GM23338 (cell line): ENCODE measurements around the gene OR6V1. TPM values are rescaled to one million over a fixed set of nuclear protein-coding genes. Genes with fewer than 3 reads are reported as not detected.

Experiments
- ATAC-seq: fragments of 200-7000 bp; cut with Tn5 transposase; 3 replicates; pipeline ENCODE4 v1.9.1; 2020
- DNase-seq: peaks from one replicate; pipeline ENCODE4 v3.0.0-alpha.2; 2015; ENCODE audit warnings: low spot score
- H2AFZ ChIP-seq: fragments of 200-600 bp; sonication (generic); 2 replicates; pipeline ENCODE4 v1.8.0; 2016; ENCODE audit warnings: antibody characterized with exemption, mild to moderate bottlenecking, moderate library complexity
- H3F3A ChIP-seq: fragments of 200-600 bp; sonication (generic); replicated peaks from 2 replicates; pipeline ENCODE4 v1.8.0; 2017; ENCODE audit warnings: antibody characterized with exemption, mixed run types, low read depth
- H3K27ac ChIP-seq: fragments of 200-600 bp; sonication (generic); 2 replicates; pipeline ENCODE4 v1.6.1; 2016; ENCODE audit warnings: low read depth
- H3K27me3 ChIP-seq: fragments of 200-600 bp; sonication (generic); 2 replicates; pipeline ENCODE4 v1.8.0; 2016; ENCODE audit warnings: mild to moderate bottlenecking, mixed run types, moderate library complexity; ENCODE audit not compliant: insufficient read depth
- H3K36me3 ChIP-seq: fragments of 200-600 bp; sonication (generic); 2 replicates; pipeline ENCODE4 v1.8.0; 2016; ENCODE audit warnings: mild to moderate bottlenecking; ENCODE audit not compliant: insufficient read depth
- H3K4me1 ChIP-seq: fragments of 200-600 bp; sonication (generic); 2 replicates; pipeline ENCODE4 v1.8.0; 2016; ENCODE audit warnings: mild to moderate bottlenecking, moderate library complexity; ENCODE audit not compliant: insufficient read depth
- H3K4me2 ChIP-seq: fragments of 200-600 bp; sonication (generic); 2 replicates; pipeline ENCODE4 v1.7.1; 2017; ENCODE audit warnings: mixed run types
- H3K4me3 ChIP-seq: fragments of 200-600 bp; sonication (generic); 2 replicates; pipeline ENCODE4 v1.6.1; 2016; ENCODE audit warnings: mixed run types
- H3K79me2 ChIP-seq: fragments of 200-600 bp; sonication (generic); replicated peaks from 2 replicates; pipeline ENCODE4 v1.8.0; 2017; ENCODE audit warnings: mild to moderate bottlenecking; ENCODE audit not compliant: insufficient read depth
- H3K9me2 ChIP-seq: fragments of 200-600 bp; sonication (generic); 2 replicates; pipeline ENCODE4 v1.8.0; 2017; ENCODE audit not compliant: insufficient read depth
- H4K20me1 ChIP-seq: fragments of 200-600 bp; sonication (generic); replicated peaks from 2 replicates; pipeline ENCODE4 v1.8.0; 2017; ENCODE audit warnings: mild to moderate bottlenecking; ENCODE audit not compliant: insufficient read depth
- H3K27ac Mint-ChIP-seq: 2 replicates; pipeline ENCODE4 v1.8.0; 2020; ENCODE audit warnings: inconsistent platforms, mild to moderate bottlenecking, moderate library complexity, mixed read lengths
- H3K27me3 Mint-ChIP-seq: 3 replicates; pipeline ENCODE4 v1.8.0; 2022; ENCODE audit warnings: low read depth, mild to moderate bottlenecking, moderate library complexity, mixed read lengths, inconsistent platforms; ENCODE audit not compliant: insufficient read depth, poor library complexity
- H3K36me3 Mint-ChIP-seq: 3 replicates; pipeline ENCODE4 v1.8.0; 2021; ENCODE audit warnings: low read depth, mild to moderate bottlenecking, inconsistent platforms, moderate library complexity, mixed read lengths
- H3K4me1 Mint-ChIP-seq: 3 replicates; pipeline ENCODE4 v1.8.0; 2020; ENCODE audit warnings: mild to moderate bottlenecking, inconsistent platforms, mixed read lengths
- H3K4me3 Mint-ChIP-seq: 3 replicates; pipeline ENCODE4 v1.8.0; 2021; ENCODE audit warnings: moderate library complexity, mild to moderate bottlenecking, inconsistent platforms, mixed read lengths
- H3K9me3 Mint-ChIP-seq: 3 replicates; pipeline ENCODE4 v1.8.0; 2020; ENCODE audit warnings: moderate library complexity, mild to moderate bottlenecking, inconsistent platforms, mixed read lengths
- EZH2 ChIP-seq: fragments of 200-600 bp; sonication (generic); IDR thresholded peaks from one replicate; pipeline ENCODE4 v1.8.0; 2017; ENCODE audit warnings: antibody characterized with exemption, mild to moderate bottlenecking, low read depth; ENCODE audit not compliant: unreplicated experiment
- JUNB ChIP-seq: IDR thresholded peaks from one replicate; pipeline ENCODE4 v1.6.1; 2016; ENCODE audit warnings: antibody characterized with exemption; ENCODE audit not compliant: unreplicated experiment
- POLR2AphosphoS5 ChIP-seq: IDR thresholded peaks from 2 replicates; pipeline ENCODE4 v1.6.1; 2016; ENCODE audit warnings: antibody characterized with exemption, low read depth
- ZNF114 ChIP-seq: fragments of 250-450 bp; sonication (Bioruptor Pico); IDR thresholded peaks from 2 replicates; pipeline ENCODE4 v1.5.0; 2020; ENCODE audit warnings: mild to moderate bottlenecking, moderate library complexity
- polyA plus RNA-seq: library from polyadenylated mRNA; unstranded; fragments of >200 nt; fragmentation: Nextera tagmentation; extraction: Ambion mirVana; gene quantifications from 2 replicates; pipeline ENCODE4 v1.2.1, GENCODE V29; 2016
- total RNA-seq: library from RNA; depleted of rRNA; stranded (reverse); fragments of >200 nt; shearing (Covaris generic); gene quantifications from 2 replicates; pipeline ENCODE4 v1.2.3, GENCODE V29; 2014
- TF ChIP-seq, protein P1 (sequence below): fragments of 250-450 bp; sonication (Bioruptor Pico); IDR thresholded peaks from 2 replicates; pipeline ENCODE4 v1.5.0; 2020; ENCODE audit warnings: mild to moderate bottlenecking, moderate library complexity
- TF ChIP-seq, protein P2 (sequence below): IDR thresholded peaks from 2 replicates; pipeline ENCODE4 v1.6.1; 2016; ENCODE audit warnings: antibody characterized with exemption
- TF ChIP-seq, protein P3 (sequence below): IDR thresholded peaks from one replicate; pipeline ENCODE4 v1.6.1; 2018; ENCODE audit warnings: antibody characterized with exemption; ENCODE audit not compliant: unreplicated experiment

Gene OR6V1
- total and polyA plus RNA-seq, 2 experiments from 2014 or later = not detected

DNA sequence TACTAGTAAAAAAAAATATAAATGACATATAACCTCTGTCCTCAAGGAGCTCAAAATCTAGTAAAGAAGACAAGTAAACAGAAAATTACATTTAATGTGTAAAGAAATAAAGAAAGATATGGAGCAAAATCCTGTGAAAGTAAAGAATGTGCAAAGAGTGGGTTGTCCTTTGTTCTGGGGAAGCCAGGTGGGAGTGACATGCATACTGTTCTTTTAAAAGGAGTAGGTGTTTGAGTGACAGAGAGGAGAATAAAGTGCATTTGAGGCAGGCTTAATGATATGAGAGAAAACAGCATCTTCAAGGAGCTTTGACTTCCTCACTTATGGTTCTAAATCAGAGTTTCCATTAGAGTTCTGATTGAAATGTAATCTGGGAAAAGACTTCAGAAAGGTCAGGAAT lies 22.0 kb downstream of the OR6V1 start (continued):
- TF ChIP-seq, protein P1, sequence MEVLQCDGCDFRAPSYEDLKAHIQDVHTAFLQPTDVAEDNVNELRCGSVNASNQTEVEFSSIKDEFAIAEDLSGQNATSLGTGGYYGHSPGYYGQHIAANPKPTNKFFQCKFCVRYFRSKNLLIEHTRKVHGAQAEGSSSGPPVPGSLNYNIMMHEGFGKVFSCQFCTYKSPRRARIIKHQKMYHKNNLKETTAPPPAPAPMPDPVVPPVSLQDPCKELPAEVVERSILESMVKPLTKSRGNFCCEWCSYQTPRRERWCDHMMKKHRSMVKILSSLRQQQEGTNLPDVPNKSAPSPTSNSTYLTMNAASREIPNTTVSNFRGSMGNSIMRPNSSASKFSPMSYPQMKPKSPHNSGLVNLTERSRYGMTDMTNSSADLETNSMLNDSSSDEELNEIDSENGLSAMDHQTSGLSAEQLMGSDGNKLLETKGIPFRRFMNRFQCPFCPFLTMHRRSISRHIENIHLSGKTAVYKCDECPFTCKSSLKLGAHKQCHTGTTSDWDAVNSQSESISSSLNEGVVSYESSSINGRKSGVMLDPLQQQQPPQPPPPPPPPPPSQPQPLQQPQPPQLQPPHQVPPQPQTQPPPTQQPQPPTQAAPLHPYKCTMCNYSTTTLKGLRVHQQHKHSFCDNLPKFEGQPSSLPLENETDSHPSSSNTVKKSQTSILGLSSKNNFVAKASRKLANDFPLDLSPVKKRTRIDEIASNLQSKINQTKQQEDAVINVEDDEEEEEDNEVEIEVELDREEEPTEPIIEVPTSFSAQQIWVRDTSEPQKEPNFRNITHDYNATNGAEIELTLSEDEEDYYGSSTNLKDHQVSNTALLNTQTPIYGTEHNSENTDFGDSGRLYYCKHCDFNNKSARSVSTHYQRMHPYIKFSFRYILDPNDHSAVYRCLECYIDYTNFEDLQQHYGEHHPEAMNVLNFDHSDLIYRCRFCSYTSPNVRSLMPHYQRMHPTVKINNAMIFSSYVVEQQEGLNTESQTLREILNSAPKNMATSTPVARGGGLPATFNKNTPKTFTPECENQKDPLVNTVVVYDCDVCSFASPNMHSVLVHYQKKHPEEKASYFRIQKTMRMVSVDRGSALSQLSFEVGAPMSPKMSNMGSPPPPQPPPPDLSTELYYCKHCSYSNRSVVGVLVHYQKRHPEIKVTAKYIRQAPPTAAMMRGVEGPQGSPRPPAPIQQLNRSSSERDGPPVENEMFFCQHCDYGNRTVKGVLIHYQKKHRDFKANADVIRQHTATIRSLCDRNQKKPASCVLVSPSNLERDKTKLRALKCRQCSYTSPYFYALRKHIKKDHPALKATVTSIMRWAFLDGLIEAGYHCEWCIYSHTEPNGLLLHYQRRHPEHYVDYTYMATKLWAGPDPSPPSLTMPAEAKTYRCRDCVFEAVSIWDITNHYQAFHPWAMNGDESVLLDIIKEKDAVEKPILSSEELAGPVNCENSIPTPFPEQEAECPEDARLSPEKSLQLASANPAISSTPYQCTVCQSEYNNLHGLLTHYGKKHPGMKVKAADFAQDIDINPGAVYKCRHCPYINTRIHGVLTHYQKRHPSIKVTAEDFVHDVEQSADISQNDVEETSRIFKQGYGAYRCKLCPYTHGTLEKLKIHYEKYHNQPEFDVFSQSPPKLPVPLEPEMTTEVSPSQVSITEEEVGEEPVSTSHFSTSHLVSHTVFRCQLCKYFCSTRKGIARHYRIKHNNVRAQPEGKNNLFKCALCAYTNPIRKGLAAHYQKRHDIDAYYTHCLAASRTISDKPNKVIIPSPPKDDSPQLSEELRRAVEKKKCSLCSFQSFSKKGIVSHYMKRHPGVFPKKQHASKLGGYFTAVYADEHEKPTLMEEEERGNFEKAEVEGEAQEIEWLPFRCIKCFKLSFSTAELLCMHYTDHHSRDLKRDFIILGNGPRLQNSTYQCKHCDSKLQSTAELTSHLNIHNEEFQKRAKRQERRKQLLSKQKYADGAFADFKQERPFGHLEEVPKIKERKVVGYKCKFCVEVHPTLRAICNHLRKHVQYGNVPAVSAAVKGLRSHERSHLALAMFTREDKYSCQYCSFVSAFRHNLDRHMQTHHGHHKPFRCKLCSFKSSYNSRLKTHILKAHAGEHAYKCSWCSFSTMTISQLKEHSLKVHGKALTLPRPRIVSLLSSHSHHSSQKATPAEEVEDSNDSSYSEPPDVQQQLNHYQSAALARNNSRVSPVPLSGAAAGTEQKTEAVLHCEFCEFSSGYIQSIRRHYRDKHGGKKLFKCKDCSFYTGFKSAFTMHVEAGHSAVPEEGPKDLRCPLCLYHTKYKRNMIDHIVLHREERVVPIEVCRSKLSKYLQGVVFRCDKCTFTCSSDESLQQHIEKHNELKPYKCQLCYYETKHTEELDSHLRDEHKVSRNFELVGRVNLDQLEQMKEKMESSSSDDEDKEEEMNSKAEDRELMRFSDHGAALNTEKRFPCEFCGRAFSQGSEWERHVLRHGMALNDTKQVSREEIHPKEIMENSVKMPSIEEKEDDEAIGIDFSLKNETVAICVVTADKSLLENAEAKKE (CRISPR knock-in tag) = no peak
- TF ChIP-seq POLR2AphosphoS5 = no peak

DNA sequence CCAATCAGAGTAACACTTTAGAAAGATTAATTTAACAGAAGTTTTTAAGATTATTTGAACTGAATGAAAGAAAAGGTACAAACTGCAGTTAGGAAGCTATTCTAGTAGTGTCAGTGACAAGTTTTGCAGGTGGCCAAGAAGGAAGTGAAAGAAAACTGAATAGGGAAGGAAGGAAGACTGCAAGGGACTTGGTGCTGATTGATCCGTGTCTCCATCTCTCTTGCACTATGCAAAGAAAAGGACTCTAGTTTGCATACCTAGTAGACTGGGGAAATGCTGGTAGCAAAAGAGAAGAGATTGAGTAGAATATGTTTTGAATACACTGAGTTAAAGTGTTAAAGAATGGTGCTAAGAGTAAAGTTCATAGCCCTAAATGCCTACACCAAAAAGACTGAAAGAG lies 33.0 kb downstream of the OR6V1 start:
- Mint-ChIP-seq H3K36me3 (peaks cover 16% of the 10 kb centered on the region), H3K4me3 (no peak overlapping the region), H3K27ac (no peak overlapping the region), H3K4me1 (no peaks in the 10 kb centered on the region), H3K27me3 (peaks cover 5% of the 10 kb centered on the region), H3K9me3 (peaks cover 33% of the 10 kb centered on the region)
- Histone ChIP-seq H4K20me1 (no peaks in the 10 kb centered on the region), H3K4me2 (no peak overlapping the region), H3K4me1 (no peaks in the 10 kb centered on the region), H3K9me2 (no peaks in the 10 kb centered on the region), H3K27ac (no peak overlapping the region), H3K4me3 (no peak overlapping the region), H3K27me3 (no peaks in the 10 kb centered on the region), H3K79me2 (no peaks in the 10 kb centered on the region), H3K36me3 (no peaks in the 10 kb centered on the region), H3F3A (no peaks in the 10 kb centered on the region), H2AFZ (no peak overlapping the region)
- no peak for ATAC-seq
- no peak for DNase-seq
- TF ChIP-seq, protein P2, sequence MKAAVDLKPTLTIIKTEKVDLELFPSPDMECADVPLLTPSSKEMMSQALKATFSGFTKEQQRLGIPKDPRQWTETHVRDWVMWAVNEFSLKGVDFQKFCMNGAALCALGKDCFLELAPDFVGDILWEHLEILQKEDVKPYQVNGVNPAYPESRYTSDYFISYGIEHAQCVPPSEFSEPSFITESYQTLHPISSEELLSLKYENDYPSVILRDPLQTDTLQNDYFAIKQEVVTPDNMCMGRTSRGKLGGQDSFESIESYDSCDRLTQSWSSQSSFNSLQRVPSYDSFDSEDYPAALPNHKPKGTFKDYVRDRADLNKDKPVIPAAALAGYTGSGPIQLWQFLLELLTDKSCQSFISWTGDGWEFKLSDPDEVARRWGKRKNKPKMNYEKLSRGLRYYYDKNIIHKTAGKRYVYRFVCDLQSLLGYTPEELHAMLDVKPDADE = no peak
- TF ChIP-seq, protein P3, sequence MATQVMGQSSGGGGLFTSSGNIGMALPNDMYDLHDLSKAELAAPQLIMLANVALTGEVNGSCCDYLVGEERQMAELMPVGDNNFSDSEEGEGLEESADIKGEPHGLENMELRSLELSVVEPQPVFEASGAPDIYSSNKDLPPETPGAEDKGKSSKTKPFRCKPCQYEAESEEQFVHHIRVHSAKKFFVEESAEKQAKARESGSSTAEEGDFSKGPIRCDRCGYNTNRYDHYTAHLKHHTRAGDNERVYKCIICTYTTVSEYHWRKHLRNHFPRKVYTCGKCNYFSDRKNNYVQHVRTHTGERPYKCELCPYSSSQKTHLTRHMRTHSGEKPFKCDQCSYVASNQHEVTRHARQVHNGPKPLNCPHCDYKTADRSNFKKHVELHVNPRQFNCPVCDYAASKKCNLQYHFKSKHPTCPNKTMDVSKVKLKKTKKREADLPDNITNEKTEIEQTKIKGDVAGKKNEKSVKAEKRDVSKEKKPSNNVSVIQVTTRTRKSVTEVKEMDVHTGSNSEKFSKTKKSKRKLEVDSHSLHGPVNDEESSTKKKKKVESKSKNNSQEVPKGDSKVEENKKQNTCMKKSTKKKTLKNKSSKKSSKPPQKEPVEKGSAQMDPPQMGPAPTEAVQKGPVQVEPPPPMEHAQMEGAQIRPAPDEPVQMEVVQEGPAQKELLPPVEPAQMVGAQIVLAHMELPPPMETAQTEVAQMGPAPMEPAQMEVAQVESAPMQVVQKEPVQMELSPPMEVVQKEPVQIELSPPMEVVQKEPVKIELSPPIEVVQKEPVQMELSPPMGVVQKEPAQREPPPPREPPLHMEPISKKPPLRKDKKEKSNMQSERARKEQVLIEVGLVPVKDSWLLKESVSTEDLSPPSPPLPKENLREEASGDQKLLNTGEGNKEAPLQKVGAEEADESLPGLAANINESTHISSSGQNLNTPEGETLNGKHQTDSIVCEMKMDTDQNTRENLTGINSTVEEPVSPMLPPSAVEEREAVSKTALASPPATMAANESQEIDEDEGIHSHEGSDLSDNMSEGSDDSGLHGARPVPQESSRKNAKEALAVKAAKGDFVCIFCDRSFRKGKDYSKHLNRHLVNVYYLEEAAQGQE = no peak
- TF ChIP-seq ZNF114 (CRISPR knock-in tag) = no peak
- no peak for TF ChIP-seq JUNB
- no peak for TF ChIP-seq EZH2
